Activated CD4-positive, alpha-beta T cell treated with anti-CD3 and anti-CD28 coated beads for 1 hour (primary cell): ENCODE results near the gene S100A7.
"Not testable (repeated sequence)": the region's sequence is repeated elsewhere in the genome, so short reads cannot be mapped to it uniquely, and the experiment has no call there.

ENCODE experiments used
- DNase-seq: peaks from one replicate; pipeline ENCODE4 v3.0.0-alpha.2; 2020

The S100A7 gene

DNA sequence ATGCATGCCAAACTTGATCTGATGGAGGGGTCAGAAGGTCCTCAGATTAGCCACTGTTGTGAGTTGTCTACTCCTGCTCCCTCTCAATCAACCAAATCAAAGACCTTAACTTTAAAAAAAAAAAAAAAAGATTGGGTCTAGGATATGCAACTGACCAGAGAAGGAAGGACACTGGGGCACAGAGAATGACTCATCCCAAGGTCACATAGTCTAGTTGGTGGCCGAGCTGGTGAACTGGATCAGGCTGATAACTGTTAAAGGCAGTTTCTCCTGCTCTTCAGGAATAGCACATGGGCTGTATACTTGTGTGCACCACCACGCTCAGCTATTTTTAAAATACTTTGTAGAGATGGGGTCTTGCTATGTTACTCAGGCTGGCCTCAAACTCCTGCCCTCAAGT, 14.8 kb upstream of the S100A7 start:
- DNase-seq: no peak

DNA sequence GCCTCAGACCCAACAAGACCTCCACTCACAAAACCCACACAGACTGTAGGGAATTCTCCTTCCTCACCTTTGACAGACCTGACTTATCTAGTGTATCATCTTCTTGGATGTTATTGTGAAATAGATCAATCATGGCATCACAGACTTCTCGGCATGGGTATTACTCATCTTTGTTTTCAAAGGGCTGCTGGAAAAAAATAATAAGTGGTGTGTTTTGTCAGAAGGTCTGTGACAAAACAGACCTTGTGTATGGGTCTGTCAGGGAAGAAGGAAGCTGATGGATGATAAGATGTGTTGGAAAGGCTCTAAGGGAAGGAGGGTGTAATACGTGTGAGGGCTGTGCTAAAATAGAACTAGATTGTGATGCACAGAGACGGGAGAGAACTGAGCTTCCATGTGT, 13.9 kb upstream of the S100A7 start:
- no peak for DNase-seq

DNA sequence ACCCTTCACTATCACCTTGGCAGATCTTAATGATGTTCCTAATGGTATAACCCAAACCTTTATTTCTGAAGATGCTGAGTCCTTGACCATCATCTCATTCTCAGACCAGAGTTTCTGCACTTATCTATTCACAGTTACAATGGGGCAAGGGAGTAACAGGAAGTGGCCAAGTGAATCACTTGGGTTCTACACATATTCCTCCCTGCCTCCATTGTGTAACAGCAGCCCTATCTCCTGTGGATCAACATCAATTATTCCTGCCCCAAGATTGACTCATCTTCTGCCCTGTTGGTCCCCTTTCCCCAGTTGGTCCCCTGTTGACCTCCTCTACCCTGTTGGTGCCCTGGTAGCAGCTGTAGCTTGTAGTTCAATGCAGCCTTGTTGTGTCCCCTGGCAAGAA, 10.3 kb upstream of the S100A7 start:
- DNase-seq: no peak

DNA sequence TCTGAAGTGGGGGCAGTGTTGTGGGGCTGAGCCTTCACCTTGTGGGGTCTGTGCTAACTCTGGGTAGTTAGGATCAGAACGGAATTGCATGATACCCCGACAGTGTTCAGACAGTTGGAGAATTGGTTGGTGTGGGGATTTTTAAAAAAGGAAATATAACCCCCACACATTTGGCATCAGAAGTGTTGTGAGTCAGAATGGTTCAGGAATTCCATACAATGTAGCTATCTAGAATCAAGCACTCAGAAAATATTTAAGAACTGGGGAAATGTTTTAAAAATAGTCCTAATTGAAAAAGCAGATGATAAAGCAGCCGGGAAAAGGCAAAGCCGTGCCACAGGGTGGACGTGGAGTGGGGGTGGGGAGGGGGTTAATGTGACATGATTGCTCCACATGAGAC, 6.5 kb upstream of the S100A7 start:
- DNase-seq: no peak

DNA sequence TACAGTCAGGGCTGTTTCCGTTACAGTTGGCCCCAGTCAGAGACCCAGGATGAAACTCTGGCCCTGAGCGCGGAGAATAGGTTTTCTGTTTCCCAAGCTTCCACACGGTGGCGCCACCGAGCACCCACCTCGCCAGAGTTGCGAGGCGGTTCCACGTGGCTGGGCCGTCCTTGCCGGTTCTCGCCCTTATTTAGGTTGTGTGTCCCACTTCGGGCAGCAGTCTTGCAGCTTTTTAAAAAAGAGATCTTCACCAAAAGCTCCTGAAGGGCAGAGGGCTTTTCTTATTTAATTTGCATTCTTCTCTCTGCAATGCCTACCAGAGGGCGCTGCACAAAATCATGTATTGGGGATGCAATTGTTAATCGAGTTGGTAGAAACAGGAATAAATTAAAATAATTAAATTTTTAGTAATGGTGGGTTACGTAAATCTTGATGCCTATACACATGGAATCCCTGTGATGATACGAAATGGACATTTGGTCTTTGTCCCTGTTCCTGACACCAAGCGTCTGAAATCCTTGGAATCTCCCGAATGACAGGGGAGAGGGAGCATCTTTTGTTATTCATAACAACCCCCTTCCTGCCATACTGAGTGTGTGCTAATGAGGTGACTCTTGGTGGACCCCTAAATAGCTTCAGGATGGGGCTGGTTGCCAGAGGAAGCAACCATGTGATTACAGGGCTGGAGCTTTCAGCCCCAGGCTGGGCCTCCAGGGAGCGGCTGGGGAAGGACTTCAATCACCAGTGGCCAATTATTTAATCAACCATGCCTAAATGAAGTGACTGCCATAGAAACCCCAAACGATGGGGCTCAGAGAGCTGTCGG, 5.6 kb upstream of the S100A7 start:
- DNase-seq: peak; percentile 37

DNA sequence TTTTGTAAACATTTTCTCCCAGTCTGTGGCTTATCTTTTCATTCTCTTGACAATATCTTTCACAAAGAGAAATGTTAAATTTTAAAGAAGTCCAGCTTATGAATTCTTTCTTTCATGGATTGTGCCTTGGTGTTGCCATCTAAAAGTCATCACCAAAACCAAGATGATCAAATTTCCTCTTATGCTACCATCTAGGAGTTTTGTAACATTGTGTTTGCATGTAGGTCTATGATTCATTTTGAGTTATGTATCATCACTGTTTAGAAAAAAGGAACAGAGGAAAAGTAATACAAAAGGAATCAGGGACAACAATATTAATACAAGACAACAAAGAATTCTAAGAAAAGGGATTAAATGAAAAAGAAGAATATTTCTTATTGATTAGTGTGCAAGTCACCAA, 2.3 kb upstream of the S100A7 start:
- DNase-seq: not testable (repeated sequence)

DNA sequence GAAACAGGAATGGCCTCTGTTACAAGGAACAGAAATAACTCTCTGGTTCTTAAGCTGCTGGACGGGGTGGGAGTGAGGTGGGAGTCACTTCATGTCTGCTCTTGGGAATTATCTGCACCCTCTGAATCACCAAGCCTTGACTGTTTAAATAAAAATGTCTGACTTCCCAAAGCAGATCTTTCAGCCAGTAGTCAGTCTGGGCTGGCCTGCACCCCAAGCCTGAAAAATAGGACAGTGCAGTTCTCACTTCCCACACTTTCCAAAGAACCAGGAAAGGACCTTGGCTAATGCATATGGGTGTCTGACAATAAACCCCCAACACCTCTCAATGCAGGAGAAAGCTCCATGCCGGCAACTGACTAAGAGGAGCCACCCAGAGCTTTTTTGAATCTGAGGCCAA, 796 bp downstream of the S100A7 start:
- DNase-seq: no peak

DNA sequence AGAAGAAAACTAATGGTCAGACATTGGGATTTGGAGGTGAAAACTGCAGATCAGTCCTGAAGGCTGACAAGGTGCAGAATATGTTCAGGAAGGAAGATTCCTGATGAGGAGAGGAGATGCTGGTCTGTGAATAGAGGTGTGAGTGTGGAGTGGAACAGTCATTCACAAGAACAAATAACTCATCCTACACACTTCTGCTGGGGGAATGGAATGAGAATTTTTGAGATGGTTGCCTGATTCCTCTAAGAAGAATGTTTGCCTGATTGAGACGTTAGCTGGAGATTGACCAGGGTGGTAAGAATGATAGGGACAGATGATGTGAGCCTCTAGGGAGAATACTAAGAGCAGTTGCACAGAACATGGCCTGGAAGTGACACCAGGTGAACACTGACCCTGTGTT, 4.1 kb downstream of the S100A7 start:
- DNase-seq: no peak

DNA sequence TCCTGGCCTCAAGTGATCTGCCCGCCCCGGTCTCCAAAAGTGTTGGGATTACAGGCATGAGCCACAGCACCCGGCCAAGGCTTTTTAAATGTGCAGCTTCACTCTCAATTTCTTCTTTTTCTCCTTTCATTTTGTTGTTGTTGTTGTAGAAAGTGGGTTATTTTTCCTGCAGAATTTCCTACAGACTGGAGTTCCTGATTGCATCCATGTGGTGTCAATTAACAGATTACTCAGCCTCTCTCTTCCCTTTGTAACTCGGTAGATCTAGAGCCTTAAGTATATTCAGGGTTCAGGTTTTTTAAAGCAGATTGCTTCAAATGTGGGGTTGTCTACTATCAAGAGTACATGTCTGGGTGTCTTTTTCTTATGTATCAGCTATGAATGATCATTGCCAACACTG, 11.6 kb downstream of the S100A7 start:
- DNase-seq: not testable (repeated sequence)

DNA sequence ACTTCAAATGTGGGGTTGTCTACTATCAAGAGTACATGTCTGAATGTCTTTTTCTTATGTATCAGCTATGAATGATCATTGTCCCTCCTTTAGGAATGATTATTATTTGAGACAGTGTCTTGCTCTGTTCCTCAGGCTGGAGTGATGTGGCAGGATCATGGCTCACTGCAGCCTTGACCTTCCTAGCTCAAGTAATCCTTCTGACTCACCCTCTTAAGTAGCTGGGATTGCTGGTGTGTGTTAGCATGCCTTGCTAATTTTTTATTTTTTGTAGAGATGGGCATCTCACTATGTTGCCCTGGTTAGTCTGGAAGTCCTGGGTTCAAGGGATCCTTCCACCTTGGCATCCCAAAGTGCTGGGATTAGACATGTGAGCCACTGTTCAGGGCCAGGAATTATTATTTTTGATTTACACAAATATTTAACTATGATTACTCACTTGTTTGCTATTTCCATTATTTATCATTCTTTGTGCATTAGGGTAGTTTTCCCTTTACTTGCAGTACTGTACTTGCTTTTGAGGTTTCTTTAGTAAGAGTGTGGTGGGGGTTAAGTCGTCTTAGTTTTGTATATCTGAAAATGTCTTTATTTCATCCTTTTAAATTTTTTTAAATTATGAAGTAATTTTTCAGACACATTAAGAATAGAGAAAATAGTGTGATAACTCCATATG, 12.8 kb downstream of the S100A7 start:
- no peak for DNase-seq

DNA sequence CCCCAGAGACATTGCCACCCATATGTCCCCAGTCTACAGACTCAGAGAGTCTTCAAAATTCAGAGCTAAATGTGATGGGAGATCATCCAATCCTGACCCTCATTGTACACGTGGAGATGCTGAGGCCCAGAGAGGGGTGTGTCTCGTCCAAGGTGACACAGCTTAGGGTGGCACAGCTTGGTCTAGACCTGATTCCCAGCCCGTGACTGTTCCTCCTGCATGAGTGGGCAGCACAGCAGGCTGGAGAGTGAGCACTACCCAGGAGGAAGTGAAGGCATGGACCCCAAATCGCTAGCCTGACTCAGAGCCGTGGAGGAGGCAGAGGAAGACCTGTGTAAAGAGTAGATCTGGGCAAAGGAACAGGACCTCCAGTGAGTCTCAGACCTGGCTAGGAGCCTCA, 16.4 kb downstream of the S100A7 start:
- no peak for DNase-seq

DNA sequence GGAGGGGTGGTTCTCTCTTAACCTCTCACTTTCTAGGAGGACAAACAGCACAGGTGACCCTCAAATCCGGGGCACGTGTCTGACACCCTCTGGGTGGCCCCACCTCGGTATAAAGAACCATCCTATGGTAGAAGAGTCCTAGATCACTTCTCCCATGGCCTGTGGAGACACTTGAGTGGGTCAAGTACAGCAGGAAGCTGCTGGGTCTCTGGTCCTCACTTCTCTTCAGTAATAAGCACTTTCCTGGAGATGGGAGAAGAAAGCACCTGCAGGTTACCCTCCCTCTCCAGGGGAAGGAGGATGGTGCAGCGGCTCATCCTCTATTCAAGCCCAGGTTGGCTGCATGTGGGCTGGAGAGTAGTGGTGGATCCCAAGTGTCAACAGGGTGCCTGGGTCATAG, 17.0 kb downstream of the S100A7 start:
- no peak for DNase-seq

DNA sequence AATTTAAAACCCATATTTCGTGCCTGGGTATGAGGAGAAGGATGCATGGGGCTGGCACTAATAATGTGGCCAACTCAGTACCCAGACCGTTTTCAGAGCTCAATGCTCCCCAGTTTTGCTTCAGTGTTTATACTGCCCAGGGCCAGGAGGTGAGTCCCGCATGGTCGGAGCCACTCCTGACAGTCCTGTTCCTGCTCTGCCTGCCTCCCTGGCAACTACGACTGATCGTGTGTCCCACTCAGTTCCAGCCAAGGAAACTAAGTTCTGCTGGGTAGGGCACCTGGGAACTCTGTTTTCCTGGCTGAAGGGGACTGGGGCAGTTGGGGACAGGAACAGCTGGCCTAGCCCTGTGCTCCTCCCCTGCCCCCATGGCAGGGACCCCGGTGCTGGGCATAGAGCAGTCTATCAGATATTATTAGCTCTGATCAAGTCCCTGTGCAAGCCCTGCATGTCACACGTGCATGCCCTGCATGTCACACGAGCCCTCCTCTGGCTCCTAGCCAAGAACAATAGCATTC, 19.2 kb downstream of the S100A7 start:
- DNase-seq: no peak

DNA sequence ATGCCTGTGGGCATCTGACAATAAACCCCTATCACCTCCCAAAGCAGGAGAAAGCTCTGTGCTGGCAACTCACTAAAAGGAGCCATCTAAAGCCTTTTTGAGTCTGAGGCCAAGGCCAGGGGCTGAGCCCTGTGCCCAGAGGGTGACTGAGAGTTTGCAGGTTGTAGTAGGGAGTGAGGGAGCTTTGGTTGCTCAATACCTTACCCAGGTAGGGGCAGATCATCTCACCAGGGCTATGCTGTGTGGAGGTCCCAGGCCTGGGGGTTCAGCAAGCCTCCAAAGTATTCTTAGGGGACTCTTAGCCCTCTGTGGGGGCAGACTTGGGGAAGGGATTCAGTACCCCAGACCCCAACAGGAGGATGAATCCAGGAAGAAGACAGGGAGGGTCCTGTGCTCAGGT, 21.2 kb downstream of the S100A7 start:
- no peak for DNase-seq

DNA sequence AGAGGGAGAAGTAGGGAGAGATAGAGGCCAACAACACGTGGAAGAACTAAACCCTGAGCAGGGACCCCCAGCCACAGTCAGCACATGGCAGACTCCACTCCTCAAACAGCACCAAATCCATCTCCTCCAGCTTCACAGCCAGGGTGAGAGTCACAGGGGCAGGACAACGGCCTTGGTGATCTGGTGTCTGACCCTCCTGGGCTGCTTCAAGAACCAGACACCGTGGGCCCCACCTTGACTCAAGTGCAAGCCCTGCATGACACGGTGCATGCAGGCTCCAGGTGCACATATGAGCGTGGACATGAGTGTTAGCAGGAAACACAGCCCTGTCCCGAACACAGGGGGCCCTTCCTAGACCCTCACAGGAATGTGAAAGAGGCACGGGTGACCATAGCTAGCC, 21.9 kb downstream of the S100A7 start:
- DNase-seq: no peak

DNA sequence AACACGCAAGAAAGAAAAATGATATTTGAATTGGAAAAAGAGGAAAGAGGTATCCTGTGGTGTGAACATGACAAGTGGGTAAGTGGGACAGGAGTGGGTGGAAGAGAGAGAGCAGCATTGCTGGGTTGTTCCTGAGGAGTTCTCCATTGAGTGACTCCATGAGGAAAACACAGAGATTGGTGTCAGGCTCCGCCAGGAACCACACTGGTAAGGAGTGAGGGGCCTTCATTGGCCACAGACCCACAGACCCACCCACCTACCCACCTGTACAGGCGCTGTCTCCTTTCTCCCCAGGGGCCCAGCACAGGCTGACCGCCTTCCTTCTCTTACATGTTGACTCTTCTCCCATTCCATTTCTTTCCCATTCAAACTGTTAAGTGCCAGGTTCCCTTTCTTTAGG, 23.2 kb downstream of the S100A7 start:
- no peak for DNase-seq

DNA sequence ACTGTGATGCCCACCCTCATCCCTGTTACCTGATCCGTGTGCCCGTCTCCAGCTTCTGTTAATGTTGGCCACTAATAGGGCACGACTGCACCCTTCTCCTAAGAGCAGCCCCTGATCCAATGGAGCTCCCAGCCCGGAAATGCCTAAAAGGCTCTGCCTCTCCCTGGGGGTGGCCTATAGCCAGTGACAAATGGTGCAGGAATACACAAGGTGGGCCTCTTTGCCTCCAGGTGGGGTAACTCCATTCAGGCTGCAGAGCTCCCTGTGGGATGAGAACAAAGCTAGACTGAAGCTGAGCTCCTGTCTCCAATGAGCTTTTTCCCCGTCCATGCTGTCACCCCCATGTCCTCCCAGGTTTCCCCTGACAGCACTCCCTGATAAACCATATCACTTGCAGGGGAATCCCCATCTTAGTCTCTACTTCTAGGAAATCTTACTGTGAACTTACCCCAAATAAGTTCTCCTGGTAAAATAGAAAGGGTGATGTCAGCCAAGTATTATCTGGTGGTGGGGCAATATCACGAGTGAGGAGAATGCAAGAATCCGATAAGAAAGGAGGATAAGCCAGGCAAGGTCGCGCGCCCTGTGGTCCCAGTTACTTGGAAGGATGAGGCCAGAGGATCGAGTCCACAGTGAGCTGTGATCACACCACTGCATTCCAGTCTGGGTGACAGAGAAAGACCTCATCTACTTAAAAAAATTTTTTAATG, 25.6 kb downstream of the S100A7 start:
- no peak for DNase-seq

DNA sequence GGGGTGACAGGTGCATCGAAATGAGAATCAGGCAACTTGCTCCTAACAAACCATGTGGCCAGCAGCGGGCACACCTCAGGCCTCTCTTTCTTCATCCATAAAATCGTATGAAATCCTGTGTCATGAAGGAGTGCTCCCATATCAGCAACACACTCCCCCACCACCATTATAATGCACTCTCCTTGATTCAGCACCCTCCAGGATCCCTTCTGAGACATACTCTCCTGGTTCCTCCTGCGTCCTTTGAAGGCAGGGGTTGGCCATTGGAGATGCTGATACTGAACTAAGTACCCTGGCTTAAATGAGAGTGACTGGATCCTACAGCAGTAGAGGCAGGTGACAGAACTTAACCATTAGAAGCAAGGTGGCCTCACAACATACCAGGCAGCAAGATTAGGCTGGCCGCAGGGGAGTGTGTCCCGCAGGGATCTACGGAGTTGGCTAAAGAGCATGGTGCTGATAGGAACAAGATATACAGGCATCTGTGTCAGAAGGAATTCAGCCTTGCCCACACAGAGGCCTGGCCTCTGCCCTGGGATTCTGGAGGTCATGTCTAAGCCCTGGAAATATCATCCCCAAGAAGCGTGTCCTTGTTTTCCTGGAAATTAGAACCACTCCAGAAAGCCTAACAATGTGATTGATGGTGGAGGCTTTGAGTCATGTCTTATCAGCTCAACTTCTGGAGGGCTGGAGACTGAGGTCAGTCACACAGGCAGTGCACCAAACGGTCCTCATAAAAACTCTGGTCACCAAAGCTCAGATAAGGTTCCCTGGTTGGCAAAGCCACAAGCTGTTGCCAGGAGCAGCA, 27.4 kb downstream of the S100A7 start:
- no peak for DNase-seq

DNA sequence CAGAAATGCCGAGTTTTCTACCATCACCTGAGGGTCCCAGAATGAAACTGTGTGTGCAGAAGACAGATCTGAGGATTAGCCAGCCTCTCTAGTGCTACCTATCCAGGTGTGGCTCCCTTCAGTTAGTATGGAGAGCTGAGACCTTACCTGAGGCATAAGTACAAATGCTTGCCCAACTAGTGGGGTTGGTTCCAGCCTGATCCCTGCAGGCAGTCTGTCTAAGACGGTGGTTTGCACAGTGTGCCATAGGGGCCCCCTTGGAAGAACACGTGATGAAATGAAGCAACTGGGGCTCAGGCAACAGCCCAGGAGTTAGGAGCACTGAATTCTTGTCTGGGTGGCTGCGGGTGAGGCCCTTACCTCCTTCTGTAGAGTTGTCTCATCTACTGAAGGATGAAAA, 28.5 kb downstream of the S100A7 start:
- DNase-seq: no peak

DNA sequence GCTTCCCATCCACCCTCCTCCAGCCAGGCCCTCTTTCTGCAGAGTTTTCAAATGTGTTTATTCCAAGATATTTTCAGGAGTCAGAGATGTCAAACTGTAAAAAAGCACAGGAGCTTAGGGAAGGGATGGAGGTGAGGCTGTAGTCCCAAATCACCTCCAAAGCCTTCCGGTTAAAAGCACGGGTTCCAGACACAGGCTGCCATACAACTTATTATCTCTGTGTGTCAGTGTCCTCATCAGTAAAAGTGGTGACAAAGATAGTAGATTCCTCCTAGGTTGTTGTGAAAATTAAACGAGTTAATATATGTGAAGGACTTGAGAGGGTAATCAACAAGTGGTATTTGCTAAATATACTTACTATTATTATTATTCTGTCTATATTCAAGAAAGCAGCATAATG, 29.0 kb downstream of the S100A7 start:
- no peak for DNase-seq

DNA sequence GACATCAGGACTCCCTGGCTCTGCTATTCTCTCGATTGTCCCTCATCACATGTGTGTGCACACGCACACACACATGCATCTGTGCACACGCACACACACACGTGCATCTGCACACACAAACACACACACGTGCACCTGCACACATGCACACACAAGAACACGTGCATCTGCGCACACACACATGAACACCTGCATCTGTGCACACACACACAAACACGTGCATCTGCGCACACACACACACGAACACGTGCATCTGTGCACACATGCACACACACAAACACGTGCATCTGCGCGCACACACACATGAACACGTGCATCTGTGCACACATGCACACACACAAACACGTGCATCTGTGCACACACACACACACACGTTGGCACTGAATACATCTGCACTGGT, 29.4 kb downstream of the S100A7 start:
- no peak for DNase-seq

DNA sequence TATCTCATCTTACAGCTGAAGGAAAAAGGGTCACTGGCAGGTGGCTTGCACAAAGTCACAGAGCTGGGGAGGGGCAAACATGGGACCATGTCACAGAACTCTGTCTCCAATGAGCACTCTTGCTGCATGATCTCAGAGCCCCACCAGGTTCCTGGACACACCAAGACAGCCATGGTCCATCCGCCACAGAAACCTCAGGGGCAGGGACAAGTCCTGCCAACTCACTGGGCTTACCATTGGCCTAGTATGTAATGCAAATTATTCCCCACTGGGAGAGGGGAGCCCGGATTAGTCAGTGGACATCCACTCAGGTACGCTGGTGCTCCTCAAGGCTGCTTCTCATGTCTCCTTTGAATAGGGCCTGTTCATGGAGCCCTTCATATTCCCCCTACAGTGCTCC, 29.9 kb downstream of the S100A7 start:
- no peak for DNase-seq

DNA sequence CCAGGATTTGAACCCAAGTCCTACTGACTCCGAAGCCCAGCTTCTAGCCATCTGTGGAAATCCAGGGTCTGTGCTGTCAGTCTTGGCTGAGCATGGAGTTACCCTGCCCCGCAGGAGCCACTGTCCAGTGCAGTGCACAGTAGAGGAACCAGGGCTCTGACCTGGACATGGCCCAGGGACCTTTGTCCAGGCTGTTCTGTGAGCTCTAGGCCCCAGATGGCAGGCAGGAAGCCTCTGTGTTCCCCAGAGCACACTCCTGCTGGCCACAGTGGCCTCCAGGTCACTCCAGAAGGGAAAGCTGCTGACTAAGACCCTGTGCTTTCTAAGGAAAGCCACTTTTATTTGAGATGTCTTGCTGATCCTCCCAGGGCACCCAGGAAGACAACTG, 30.3 kb downstream of the S100A7 start:
- no peak for DNase-seq
